CD4-positive, alpha-beta T cell treated with Interleukin-4 for 1 hour (primary cell): ENCODE data around the gene PRXL2A.
"Not testable (repeated sequence)": the region's sequence is repeated elsewhere in the genome, so short reads cannot be mapped to it uniquely, and the experiment has no call there.

Experiments
- DNase-seq, 2 donors: peaks; one replicate each; pipeline ENCODE4 v3.0.0-alpha.2; 2020 to 2022

Gene PRXL2A

GRCh38 chr10:80462299-80462980 is 54.1 kb downstream of the PRXL2A start:
- DNase-seq: no peak

- no peak for DNase-seq
Measured at GRCh38 chr10:80462981-80463741, 54.8 kb downstream of the PRXL2A start.

- no peak for DNase-seq
Measured at GRCh38 chr10:80463868-80464267, 55.5 kb downstream of the PRXL2A start.

- no peak for DNase-seq
Measured at GRCh38 chr10:80464557-80465450, 56.5 kb downstream of the PRXL2A start.

GRCh38 chr10:80465451-80465835 is 57.1 kb downstream of the PRXL2A start:
- peak in 1 of 2 donors; percentile 17 for DNase-seq

- peak; percentile 63 to 70 for DNase-seq
Measured at GRCh38 chr10:80465839-80466590, 57.7 kb downstream of the PRXL2A start.

- no peak for DNase-seq
Measured at GRCh38 chr10:80466724-80467326, 58.5 kb downstream of the PRXL2A start.

GRCh38 chr10:80468002-80468401 is 59.7 kb downstream of the PRXL2A start:
- peak; percentile 50 to 66 for DNase-seq

- DNase-seq: peak in 1 of 2 donors; percentile 37
Measured at GRCh38 chr10:80468806-80469421, 60.6 kb downstream of the PRXL2A start.

GRCh38 chr10:80470266-80470665 is 61.9 kb downstream of the PRXL2A start:
- no peak for DNase-seq

GRCh38 chr10:80471001-80471400 is 62.6 kb downstream of the PRXL2A start:
- DNase-seq: no peak

- no peak for DNase-seq
Measured at GRCh38 chr10:80471715-80472233, 63.4 kb downstream of the PRXL2A start.

GRCh38 chr10:80472234-80473095 is 64.1 kb downstream of the PRXL2A start:
- DNase-seq: peak in 1 of 2 donors; percentile 60

- no peak for DNase-seq
Measured at GRCh38 chr10:80473096-80473657, 64.8 kb downstream of the PRXL2A start.

GRCh38 chr10:80473692-80474596 is 65.6 kb downstream of the PRXL2A start:
- DNase-seq: no peak

GRCh38 chr10:80474597-80474910 is 66.2 kb downstream of the PRXL2A start:
- no peak for DNase-seq

GRCh38 chr10:80474941-80475340 is 66.6 kb downstream of the PRXL2A start:
- no peak for DNase-seq

- DNase-seq: not testable (repeated sequence)
Measured at GRCh38 chr10:80475641-80476040, 67.3 kb downstream of the PRXL2A start.

GRCh38 chr10:80476685-80477084 is 68.3 kb downstream of the PRXL2A start:
- no peak for DNase-seq
